ENCODE measurements around the gene NTM.

- TF ChIP-seq CTCF (IDR thresholded peaks at IDR 0.05) (no peak), POLR2A (IDR thresholded peaks at IDR 0.05) (no peak), POLR2AphosphoS5 (IDR thresholded peaks at IDR 0.05) (no peak), EP300 (IDR thresholded peaks at IDR 0.05) (no peak)
Measured at GRCh38 chr11:131504199-131504949, 134.0 kb downstream of the NTM start.
